K562 (cell line): ENCODE measurements around the gene SNUPN.

Experiments
- ATF3 ChIP-seq, 2 experiments: fragments of 450-650 bp in 1 of 2; sonication (generic) in 1 of 2; formaldehyde crosslinking in 1 of 2; IDR thresholded peaks in 1 of 2; conservative IDR thresholded peaks in 1 of 2; 2 replicates each; pipeline versions ENCODE4 v1.6.1 to v1.8.1; 2016 to 2023; ENCODE audit warnings: mild to moderate bottlenecking in 2 of 2, moderate library complexity in 2 of 2, inconsistent platforms in 1 of 2, missing genetic modification reagents in 1 of 2
- CTCF ChIP-seq, 3 experiments: IDR thresholded peaks in 2 of 3; conservative IDR thresholded peaks in 1 of 3; 2 replicates each; pipeline ENCODE4 v1.5.1; 2011 to 2012; ENCODE audit warnings: low read length in 3 of 3, mild to moderate bottlenecking in 3 of 3, control low read depth in 2 of 3, improper control_type of control experiment in 1 of 3, inconsistent platforms in 1 of 3, low read depth in 1 of 3, mixed read lengths in 1 of 3, moderate library complexity in 1 of 3; ENCODE audit not compliant: insufficient read depth in 2 of 3
- EGR1 ChIP-seq: fragments of 450-650 bp; conservative IDR thresholded peaks from 2 replicates; pipeline ENCODE4 v1.6.1; 2017; ENCODE audit warnings: mild to moderate bottlenecking
- EP300 ChIP-seq: IDR thresholded peaks from 2 replicates; pipeline ENCODE4 v1.6.1; 2012; ENCODE audit warnings: low read length, improper control_type of control experiment
- HMG20A ChIP-seq: fragments of 450-650 bp; formaldehyde crosslinking; conservative IDR thresholded peaks from 2 replicates; pipeline ENCODE4 v1.4.0; 2020; ENCODE audit warnings: mild to moderate bottlenecking, mixed read lengths
- ZNF239 ChIP-seq: fragments of 250-450 bp; sonication (Bioruptor Pico); IDR thresholded peaks from 2 replicates; pipeline ENCODE4 v1.4.0; 2020; ENCODE audit warnings: mild to moderate bottlenecking
- ZNF274 ChIP-seq: IDR thresholded peaks from 2 replicates; pipeline ENCODE4 v1.6.1; 2011; ENCODE audit warnings: low read depth, mild to moderate bottlenecking, low read length, moderate library complexity, borderline replicate concordance

- TF ChIP-seq HMG20A (CRISPR knock-in tag) (no peak), CTCF (IDR thresholded peaks at IDR 0.05 in 2 of 3, conservative IDR thresholded peaks at IDR 0.05 in 1 of 3; ENCODE audit: insufficient read depth in 2 of 3, low read depth in 1 of 3, low read length in 3 of 3) (no peak), ZNF239 (CRISPR knock-in tag) (no peak), ZNF274 (no peak), ATF3 (IDR thresholded peaks at IDR 0.05) (no peak), ATF3 (CRISPR knock-in tag; conservative IDR thresholded peaks at IDR 0.05) (no peak), EGR1 (no peak), EP300 (no peak)
Measured at GRCh38 chr15:75656331-75656730, 30.8 kb upstream of the SNUPN start.
